OCI-LY3 (cell line): ENCODE results near the gene SUN3.
"Not testable (repeated sequence)": the region's sequence is repeated elsewhere in the genome, so short reads cannot be mapped to it uniquely, and the experiment has no call there.

Experiments used
- H2AFZ ChIP-seq: fragments of 200-600, 300-600 bp; shearing (Covaris generic); 2 replicates; pipeline ENCODE4 v1.6.0; 2014; ENCODE audit warnings: antibody characterized with exemption, low read depth, low read length
- H3K27ac ChIP-seq: fragments of 200-600, 300-600 bp; sonication (generic); 2 replicates; pipeline ENCODE4 v1.5.1; 2014; ENCODE audit warnings: mild to moderate bottlenecking, low read length, moderate library complexity, mixed read lengths
- H3K27me3 ChIP-seq: fragments of 200-600, 300-600 bp; sonication (generic); 2 replicates; pipeline ENCODE4 v1.6.1; 2014; ENCODE audit warnings: low read depth, low read length, mixed read lengths
- H3K36me3 ChIP-seq: fragments of 200-600, 300-600 bp; sonication (generic); replicated peaks from 2 replicates; pipeline ENCODE3; 2014; ENCODE audit warnings: low read depth, low read length, mixed read lengths
- H3K4me1 ChIP-seq: fragments of 300-600, 200-600 bp; sonication (generic); 2 replicates; pipeline ENCODE4 v1.6.1; 2014; ENCODE audit warnings: low read length, mixed read lengths
- H3K4me2 ChIP-seq: fragments of 200-600, 300-600 bp; sonication (generic); 2 replicates; pipeline ENCODE4 v1.6.1; 2014; ENCODE audit warnings: low read length, mixed read lengths
- H3K4me3 ChIP-seq: fragments of 300-600, 200-600 bp; sonication (generic); 2 replicates; pipeline ENCODE4 v1.5.1; 2014; ENCODE audit warnings: antibody characterized with exemption, mild to moderate bottlenecking, low read length, moderate library complexity
- H3K79me2 ChIP-seq: fragments of 300-600, 200-600 bp; shearing (Covaris generic); 2 replicates; pipeline ENCODE4 v1.6.1; 2014; ENCODE audit warnings: mild to moderate bottlenecking, low read length, mixed read lengths
- H3K9ac ChIP-seq: fragments of 300-600, 200-600 bp; shearing (Covaris generic); 2 replicates; pipeline ENCODE4 v1.6.0; 2014; ENCODE audit warnings: mild to moderate bottlenecking, low read length, moderate library complexity
- H3K9me3 ChIP-seq: fragments of 200-600, 300-600 bp; shearing (Covaris generic); 2 replicates; pipeline ENCODE4 v1.6.1; 2014; ENCODE audit warnings: low read length, mixed read lengths; ENCODE audit not compliant: insufficient read depth
- H4K20me1 ChIP-seq: fragments of 200-600, 300-600 bp; sonication (generic); 2 replicates; pipeline ENCODE4 v1.6.1; 2016; ENCODE audit warnings: low read length, mixed read lengths; ENCODE audit not compliant: insufficient read depth
- EZH2phosphoT487 ChIP-seq: fragments of 200-600 bp; shearing (Covaris generic); IDR thresholded peaks from 2 replicates; pipeline ENCODE4 v1.6.1; 2018; ENCODE audit warnings: antibody characterized with exemption, mixed run types, low read depth
- TF ChIP-seq, protein P1 (sequence below): fragments of 200-600, 300-600 bp; sonication (generic); IDR thresholded peaks from 2 replicates; pipeline ENCODE4 v1.5.1; 2014; ENCODE audit warnings: antibody characterized with exemption, low read length, low read depth

SUN3 gene

GRCh38 chr7:47988496-47989386 lies 40.2 kb downstream of the SUN3 start:
- H4K20me1 ChIP-seq, result no peaks in the 10 kb centered on the region
- H3K79me2 ChIP-seq, result no peaks in the 10 kb centered on the region
- TF ChIP-seq, protein P1, sequence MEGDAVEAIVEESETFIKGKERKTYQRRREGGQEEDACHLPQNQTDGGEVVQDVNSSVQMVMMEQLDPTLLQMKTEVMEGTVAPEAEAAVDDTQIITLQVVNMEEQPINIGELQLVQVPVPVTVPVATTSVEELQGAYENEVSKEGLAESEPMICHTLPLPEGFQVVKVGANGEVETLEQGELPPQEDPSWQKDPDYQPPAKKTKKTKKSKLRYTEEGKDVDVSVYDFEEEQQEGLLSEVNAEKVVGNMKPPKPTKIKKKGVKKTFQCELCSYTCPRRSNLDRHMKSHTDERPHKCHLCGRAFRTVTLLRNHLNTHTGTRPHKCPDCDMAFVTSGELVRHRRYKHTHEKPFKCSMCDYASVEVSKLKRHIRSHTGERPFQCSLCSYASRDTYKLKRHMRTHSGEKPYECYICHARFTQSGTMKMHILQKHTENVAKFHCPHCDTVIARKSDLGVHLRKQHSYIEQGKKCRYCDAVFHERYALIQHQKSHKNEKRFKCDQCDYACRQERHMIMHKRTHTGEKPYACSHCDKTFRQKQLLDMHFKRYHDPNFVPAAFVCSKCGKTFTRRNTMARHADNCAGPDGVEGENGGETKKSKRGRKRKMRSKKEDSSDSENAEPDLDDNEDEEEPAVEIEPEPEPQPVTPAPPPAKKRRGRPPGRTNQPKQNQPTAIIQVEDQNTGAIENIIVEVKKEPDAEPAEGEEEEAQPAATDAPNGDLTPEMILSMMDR, result peak; percentile 42
- TF ChIP-seq EZH2phosphoT487, result no peak
- H3K36me3 ChIP-seq, result no peaks in the 10 kb centered on the region
- no peak overlapping the region for H3K27ac ChIP-seq
- H3K27me3 ChIP-seq, result peaks cover 5% of the 10 kb centered on the region; the same call in 1 of the 2 replicates
- H2AFZ ChIP-seq, result no peak overlapping the region
- H3K4me3 ChIP-seq, result no peak overlapping the region
- H3K4me1 ChIP-seq, result peaks cover 5% of the 10 kb centered on the region; the same call in 1 of the 2 replicates
- H3K9ac ChIP-seq, result no peak overlapping the region
- no peaks in the 10 kb centered on the region for H3K9me3 ChIP-seq
- no peak overlapping the region for H3K4me2 ChIP-seq

GRCh38 chr7:47982610-47983009 lies 46.3 kb downstream of the SUN3 start:
- Histone ChIP-seq H3K27me3 (no peaks in the 10 kb centered on the region; the same call in 1 of the 2 replicates), H2AFZ (peak overlapping the region; percentile 69; the same call in 1 of the 2 replicates), H3K27ac (no peak overlapping the region), H3K9me3 (no peaks in the 10 kb centered on the region), H3K36me3 (peaks cover 6% of the 10 kb centered on the region), H4K20me1 (no peaks in the 10 kb centered on the region), H3K4me1 (peaks cover 10% of the 10 kb centered on the region), H3K4me3 (no peak overlapping the region), H3K4me2 (no peak overlapping the region), H3K79me2 (peaks cover 13% of the 10 kb centered on the region), H3K9ac (no peak overlapping the region)
- no peak for TF ChIP-seq EZH2phosphoT487
- TF ChIP-seq, protein P1, result no peak

GRCh38 chr7:47980648-47981047 lies 48.3 kb downstream of the SUN3 start:
- not testable (repeated sequence) for H3K9ac ChIP-seq, H3K4me3 ChIP-seq, H4K20me1 ChIP-seq, H3K4me2 ChIP-seq, H3K9me3 ChIP-seq, H2AFZ ChIP-seq, H3K27ac ChIP-seq, H3K27me3 ChIP-seq
- Histone ChIP-seq H3K4me1 (peaks cover 10% of the 10 kb centered on the region), H3K79me2 (peaks cover 13% of the 10 kb centered on the region), H3K36me3 (peaks cover 24% of the 10 kb centered on the region)

DNA sequence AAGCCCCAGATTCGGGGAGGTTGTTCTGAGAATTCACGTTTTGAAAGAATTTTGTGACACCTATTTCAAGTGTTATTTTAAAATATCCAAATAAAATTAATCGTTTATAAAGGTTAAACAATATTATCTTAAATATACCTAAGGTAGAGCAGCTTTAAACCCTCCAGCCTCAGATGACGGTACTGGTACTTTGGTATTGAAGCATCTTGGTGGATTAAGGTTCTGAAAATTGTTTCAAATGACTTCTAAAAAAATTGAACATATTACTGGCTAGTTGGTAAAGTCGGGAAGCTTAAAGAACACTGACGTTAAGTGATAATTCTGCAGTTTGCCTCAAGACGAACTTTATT lies 49.1 kb downstream of the SUN3 start:
- Histone ChIP-seq H4K20me1 (no peaks in the 10 kb centered on the region), H3K27ac (no peak overlapping the region), H3K9me3 (no peaks in the 10 kb centered on the region), H2AFZ (peak overlapping the region; percentile 68), H3K9ac (peak overlapping the region; percentile 20), H3K4me3 (peak overlapping the region; percentile 98), H3K4me2 (peak overlapping the region; percentile 49), H3K79me2 (peaks cover 13% of the 10 kb centered on the region), H3K4me1 (peaks cover 10% of the 10 kb centered on the region), H3K36me3 (peaks cover 27% of the 10 kb centered on the region), H3K27me3 (no peaks in the 10 kb centered on the region; the same call in 1 of the 2 replicates)
- TF ChIP-seq EZH2phosphoT487, result no peak
- TF ChIP-seq, protein P1, result no peak
